Occipital lobe (tissue), 3 donors: Measurements from ENCODE around the gene FUBP3. TPM values are rescaled to one million over a fixed set of nuclear protein-coding genes. Genes with fewer than 3 reads are reported as not detected.
"Not testable (repeated sequence)": the region's sequence is repeated elsewhere in the genome, so short reads cannot be mapped to it uniquely, and the experiment has no call there.

Source experiments
- DNase-seq: peaks from one replicate; lab custom pipeline; 2025; lab: John Stamatoyannopoulos, UW
- small RNA-seq: library from RNA; depleted of rRNA; stranded (forward); fragments of <200 nt; gene quantifications from one replicate; pipeline ENCODE3, GENCODE V24; 2014
- total RNA-seq: library from RNA; depleted of rRNA; stranded (reverse); fragments of >200 nt; gene quantifications from one replicate; pipeline ENCODE4 v1.2.3, GENCODE V29; 2014

FUBP3 gene
- total RNA-seq, 1 donor from 2014 or later: 42.7 TPM

- DNase-seq: peak; percentile 82
Observed at GRCh38 chr9:130680836-130681768, 101.7 kb downstream of the FUBP3 start.

GRCh38 chr9:130681769-130682420, 102.5 kb downstream of the FUBP3 start:
- peak; percentile 34 for DNase-seq

- peak; percentile 70 for DNase-seq
Observed at GRCh38 chr9:130682421-130683121, 103.2 kb downstream of the FUBP3 start.

- DNase-seq: no peak
Observed at GRCh38 chr9:130685104-130685503, 105.7 kb downstream of the FUBP3 start.

- not testable (repeated sequence) for DNase-seq
Observed at GRCh38 chr9:130685945-130686344, 106.6 kb downstream of the FUBP3 start.

GRCh38 chr9:130687615-130688014, 108.2 kb downstream of the FUBP3 start:
- DNase-seq: no peak

Small RNA genes within 50 kb of the gene (small RNA-seq; reads per million reads assigned to genes)
- gene MIR6856: not detected

Other genes starting within 250 kb of the FUBP3 start
- gene ASS1, start 134.6 kb upstream of the FUBP3 start, total RNA-seq: 9.8 TPM
- gene PRDM12, start 85.0 kb downstream of the FUBP3 start, total RNA-seq: not detected
- gene EXOSC2, start 114.2 kb downstream of the FUBP3 start, total RNA-seq: 53.5 TPM